HG02571 (cell line): Measurements from ENCODE around the gene TCF19.
"Not testable (repeated sequence)": the region's sequence is repeated elsewhere in the genome, so short reads cannot be mapped to it uniquely, and the experiment has no call there.

ENCODE experiments used
- ATAC-seq: cut with Tn5 transposase; IDR thresholded peaks from one replicate; pipeline ENCODE4 v1.9.1; 2021; ENCODE audit warnings: mild to moderate bottlenecking, moderate library complexity; ENCODE audit not compliant: unreplicated experiment

The TCF19 gene

DNA sequence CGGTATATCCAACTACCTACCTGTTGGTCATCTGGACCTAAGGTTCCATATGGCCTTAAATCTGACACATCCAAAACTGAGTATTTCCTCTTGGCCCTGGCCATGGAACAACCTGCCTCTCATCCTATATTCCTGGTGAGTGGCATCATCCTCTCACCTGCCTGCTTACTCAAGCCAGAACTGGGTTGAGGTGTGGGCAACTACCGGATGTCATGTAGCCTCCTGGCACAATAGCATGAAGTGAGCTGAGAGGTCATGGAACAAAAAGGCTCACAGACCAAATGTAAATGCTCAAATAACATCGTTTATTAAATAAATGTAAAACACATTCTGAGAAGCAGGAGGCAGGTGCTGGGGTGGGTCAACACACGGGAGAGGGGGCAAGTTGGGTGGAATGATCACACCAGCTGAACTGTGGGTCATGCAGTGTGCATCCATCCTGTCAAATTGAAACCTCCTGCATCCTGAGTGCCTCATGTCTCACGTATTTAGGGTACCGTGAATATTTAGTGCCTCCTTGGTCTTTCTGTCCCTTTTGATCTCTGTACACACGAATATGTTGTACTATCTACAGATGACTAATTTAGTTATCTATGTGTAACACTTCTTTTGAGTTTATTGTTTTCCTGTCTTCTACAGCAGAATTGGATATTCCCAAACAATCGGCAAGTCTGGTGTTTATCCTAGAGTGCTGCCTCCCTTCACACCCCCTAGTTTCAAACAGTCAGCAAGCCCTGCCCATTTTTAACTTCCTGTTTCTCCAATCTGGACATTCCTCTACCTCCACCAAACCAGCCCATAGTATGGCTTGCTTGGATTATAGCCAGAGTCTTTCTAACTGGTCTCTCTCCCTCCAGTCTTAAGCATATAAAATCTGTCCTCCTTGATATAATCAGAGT lies 20.0 kb downstream of the TCF19 start:
- ATAC-seq = no peak

DNA sequence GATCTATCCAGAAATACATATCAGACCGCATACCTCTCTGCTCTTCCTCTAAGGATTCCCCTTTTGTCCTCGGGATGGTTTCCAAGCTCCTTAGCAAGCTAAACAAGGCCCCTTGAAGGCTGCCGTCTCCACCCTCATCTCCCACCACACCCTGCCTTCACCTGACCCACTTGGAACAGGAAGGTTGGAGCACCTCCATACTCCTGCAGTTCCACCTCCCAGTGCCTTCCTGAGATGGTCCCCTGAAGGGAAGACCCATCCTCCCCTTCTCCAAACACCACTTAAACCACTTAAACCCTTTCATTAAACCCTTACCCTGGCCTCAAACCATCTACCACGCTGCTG lies 20.6 kb downstream of the TCF19 start:
- no peak for ATAC-seq

DNA sequence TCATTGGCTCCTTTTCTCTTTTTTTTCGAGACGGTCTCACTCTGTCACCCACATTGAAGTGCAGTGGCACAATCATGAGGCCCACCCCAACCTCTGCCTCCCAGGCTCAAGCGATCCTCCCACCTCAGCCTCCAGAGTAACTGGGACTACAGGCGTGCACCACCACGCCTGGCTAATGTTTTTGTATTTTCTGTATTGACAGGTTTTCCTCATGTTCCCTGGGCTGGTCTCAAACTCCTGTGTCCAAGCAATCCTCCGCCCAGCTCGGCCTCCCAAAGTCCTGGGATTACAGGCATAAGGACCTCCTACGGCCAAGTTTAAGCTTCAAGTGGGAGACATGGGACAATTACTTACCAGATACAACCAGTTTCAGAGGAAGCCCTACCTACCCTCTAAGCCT lies 21.5 kb downstream of the TCF19 start:
- ATAC-seq = no peak

DNA sequence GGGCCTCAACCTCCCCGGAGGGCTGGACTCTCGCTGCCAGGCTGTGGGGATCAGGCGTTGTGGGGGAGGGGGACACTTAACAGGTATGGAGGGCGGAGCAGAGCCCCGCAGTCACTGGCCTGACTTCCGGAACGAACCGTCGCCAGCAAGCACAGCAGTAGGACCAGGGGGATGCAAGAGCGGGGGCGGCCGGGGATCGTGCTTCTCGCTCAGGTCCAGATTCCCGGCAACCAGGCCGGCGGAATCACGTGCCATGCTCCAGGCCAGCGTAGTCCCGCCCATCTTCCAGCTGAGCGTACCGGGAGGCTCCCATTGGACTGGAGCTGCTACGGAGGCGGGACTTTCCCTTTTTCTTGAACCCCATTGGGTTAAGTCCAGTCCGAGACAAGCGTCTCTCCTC lies 22.1 kb downstream of the TCF19 start:
- ATAC-seq = no peak

DNA sequence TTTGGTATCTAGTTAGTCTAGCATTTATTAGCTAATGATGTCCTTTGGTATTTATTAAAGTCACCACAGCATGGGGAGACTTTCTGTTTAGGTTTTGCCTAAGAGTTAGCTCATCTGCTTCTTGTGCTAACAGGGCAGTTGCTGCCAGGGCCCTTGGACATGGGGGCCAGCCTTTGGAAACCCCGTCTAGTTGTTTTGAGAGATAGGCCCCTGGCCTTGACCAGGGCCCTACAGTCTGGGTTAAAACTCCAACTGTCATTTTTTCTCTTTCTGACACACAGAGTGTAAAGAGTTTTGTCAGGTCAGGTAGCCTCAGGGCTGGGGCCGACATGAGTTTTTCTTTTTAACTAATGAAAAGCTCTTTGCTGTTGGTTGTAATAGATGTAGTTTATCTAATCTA lies 24.9 kb downstream of the TCF19 start:
- ATAC-seq = not testable (repeated sequence)

DNA sequence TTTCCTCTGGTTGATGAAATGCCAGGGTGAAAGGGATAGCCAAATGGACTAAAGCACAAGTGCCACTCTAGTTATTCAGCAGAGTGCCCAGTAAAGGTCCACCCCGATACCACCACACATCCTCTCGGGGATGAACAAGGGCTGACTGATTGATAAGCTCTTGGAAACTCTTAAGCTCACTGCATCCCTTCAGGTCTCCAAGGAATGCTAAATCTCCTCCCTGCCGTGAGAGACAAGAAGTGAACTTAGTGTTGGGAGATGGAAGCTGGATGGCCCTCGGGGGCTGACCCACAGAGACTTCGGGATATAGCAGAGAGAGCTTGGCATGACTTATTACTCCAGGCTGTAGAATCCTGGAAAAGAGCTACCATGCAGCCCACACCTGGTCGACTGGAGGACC lies 25.5 kb downstream of the TCF19 start:
- ATAC-seq = not testable (repeated sequence)

DNA sequence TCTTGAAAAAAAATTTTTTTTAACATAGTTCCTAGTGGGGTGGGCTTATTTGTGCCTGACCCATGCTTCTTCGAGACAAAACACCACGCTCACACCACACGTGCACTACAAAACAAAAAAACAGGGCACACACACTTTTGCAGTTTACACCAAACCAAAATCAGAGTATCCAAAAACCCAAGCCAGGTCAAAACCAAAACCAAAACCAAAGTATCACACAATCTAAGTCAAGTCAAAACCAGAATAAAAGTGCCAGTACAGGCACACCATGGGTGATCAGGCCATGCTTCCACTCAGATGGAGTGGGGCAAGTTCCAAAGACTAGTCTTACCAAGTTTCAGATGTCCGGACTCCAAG lies 27.3 kb downstream of the TCF19 start:
- not testable (repeated sequence) for ATAC-seq

DNA sequence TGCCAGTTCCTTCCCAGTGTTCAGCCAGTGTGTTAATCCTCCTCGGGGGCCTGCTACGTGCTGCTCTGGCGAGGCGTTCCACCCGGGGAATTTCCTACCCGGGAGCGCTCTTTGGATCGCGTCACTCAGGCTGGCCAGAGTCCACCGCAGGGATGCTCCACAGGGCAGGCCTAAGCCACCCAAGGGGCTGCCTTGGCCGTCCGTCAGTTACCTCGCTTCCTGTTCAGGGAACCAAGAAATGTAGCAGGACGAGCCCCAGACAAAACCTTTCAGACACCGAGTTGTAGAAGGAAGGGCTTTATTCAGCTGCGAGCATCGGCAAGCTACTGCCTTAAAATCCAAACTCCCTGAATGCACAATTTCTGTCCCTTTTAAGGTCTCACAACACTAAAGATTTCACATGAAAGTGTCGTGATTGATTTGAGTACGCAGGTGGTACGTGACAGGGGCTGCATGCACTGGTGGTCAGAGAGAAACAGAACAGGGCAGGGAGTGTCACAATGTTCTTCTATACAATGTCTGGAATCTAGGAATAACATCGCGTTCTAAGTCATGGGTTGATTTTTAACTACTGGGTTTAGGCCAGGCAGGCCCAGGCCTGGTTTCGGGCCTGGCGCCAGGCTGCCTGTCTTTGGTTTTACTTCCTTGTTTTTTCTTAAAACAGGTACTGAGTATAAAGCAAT lies 27.8 kb downstream of the TCF19 start:
- ATAC-seq = no peak

DNA sequence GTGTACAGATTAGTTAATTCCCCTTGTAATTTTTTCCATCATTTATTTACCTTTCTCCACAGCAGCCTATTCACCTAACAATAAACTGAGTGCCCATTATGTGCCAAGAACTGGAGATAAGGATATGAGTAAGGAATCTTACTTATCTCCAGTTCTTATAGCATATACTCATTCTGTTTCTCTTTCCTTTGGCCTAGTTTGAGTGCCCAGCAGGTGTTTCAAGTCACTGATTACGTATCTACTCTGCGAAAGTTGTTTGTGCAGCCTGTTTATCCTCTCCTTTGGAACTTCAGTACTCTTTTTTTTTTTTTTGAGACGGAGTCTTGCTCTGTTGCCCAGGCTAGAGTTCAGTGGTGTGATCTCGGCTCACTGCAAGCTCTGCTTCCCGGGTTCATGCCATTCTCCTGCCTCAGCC lies 29.4 kb downstream of the TCF19 start:
- no peak for ATAC-seq

DNA sequence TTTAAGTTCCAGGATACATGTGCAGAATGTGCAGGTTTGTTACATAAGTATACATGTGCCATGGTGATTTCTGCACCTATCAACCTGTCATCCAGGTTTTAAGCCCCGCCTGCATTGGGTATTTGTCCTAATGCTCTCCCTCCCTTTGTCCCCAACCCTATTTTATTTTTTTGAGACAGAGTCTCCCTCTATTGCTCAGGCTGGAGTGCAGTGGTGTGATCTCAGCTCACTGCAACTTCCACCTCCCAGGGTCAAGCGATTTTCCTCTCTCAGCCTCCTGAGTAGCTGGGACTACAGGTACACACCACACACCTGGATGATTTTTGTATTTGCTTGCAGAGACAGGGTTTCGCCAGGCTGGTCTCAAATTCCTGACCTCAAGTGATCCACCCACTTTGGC lies 30.8 kb downstream of the TCF19 start:
- not testable (repeated sequence) for ATAC-seq

DNA sequence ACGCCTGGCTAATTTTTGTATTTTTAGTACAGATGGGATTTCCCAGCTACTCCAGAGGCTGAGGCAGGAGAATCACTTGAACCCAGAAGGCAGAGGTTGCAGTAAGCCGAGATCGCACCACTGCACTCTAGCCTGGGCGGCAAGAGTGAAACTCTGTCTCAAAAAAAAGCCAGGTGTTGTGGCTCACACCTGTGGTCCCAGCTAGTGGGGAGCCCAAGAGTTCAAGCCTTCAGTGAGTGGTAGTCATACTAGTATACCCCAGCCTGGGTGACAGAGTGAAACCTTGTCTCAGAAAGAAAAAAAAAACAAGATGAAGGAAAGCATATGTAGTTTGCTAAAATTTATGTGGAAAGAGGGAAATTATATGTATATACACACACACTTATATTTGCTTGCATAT lies 32.1 kb downstream of the TCF19 start:
- no peak for ATAC-seq

DNA sequence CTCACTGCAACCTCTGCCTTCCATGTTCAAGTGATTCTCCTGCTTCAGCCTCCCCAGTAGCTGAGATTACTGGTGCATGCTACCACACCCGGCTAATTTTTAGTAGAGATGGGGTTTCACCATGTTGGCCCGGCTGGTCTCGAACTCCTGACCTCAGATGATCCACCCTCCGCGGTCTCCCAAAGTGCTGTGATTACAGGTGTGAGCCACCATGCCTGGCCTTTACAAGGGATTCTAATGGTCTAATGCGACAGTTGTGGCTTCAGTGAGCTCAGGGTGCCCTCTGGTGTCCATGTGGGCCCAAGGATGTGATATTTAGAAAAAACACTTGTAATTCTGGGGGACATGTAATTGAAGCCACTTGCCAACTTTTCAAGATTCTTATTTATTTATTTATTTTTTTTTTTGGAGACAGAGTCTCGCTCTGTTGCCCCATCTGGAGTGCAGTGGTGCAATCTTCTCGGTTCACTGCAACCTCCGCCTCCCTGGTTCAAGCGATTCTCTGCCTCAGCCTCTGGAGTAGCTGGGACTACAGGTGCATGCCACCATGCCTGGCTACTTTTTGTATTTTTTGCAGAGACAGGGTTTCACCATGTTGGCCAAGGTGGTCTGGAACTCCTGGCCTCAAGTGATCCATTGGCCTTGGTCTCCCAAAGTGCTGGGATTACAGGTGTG lies 34.2 kb downstream of the TCF19 start:
- not testable (repeated sequence) for ATAC-seq

DNA sequence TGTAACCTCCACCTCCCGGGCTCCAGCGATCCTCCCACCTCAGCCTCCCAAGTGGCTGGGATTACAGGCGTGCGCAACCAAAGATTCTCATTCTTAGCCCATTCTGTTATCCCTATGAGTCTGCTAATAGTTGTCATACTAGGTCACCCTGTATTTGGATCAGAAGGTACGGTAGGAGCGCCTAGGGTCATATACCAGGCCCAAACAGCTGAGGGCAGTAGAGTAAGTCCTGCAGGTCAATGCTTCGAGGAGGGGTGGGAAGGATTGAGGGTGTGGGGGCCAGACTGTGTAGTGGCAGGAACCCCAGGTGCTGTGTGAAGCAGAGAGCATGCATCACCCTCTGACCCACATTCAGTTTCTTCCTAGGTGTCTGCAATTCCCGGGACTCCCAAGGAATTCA lies 34.8 kb downstream of the TCF19 start:
- ATAC-seq = no peak

DNA sequence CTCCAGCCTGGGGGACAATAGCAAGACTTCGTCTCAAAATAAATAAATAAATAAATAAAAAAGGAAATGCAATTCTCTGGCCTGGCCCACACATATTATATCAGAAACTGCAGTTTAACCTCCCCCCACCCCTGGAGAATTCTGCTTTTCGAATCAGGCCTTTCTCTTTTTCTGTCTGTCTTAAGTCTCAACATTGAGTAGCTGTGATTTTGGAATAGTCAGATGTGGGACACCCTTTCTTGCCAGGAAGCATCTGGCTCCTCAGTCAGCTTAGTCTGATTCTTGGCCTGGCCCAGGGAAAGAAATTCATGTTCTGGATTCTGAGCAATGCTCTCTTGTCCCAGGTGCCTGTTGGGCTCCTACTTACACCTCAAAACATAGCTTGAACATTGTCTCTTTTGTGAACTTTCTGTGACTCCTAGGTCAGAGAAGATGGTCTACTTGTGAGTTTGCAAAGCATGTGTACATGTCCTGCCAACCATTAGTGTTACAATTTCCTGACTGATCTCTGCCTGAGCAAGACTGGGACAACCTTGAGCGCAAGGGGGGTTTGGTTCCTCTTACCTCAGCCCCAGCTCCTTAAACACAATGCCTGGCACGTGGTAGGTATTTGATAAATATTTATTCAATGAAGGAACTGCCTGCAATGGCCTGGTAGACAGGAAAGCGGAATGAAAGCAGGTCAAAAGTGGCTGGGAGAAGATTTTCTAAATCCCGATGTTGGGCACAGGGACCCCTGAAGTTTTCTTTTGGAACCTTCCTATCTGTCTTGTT lies 35.9 kb downstream of the TCF19 start:
- ATAC-seq = no peak

DNA sequence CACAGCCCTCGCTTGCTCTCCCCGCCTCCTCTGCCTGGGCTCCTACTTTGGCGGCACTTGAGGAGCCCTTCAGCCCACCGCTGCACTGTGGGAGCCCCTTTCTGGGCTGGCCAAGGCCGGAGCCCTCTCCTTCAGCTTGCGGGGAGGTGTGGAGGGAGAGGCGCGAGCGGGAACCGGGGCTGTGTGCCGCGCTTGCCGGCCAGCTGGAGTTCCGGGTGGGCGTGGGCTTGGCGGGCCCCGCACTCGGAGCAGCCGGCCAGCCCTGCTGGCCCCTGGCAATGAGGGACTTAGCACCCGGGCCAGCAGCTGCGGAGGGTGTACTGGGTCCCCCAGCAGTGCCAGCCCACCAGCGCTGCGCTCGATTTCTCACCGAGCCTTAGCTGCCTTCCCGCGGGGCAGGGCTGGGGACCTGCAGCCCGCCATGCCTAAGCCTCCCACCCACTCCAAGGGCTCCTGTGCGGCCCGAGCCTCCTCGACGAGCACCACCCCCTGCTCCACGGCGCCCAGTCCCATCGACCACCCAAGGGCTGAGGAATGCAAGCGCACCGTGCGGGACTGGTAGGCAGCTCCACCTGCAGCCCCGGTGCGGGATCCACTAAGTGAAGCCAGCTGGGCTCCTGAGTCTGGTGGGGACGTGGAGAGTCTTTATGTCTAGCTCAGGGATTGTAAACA lies 37.1 kb downstream of the TCF19 start:
- ATAC-seq = not testable (repeated sequence)

DNA sequence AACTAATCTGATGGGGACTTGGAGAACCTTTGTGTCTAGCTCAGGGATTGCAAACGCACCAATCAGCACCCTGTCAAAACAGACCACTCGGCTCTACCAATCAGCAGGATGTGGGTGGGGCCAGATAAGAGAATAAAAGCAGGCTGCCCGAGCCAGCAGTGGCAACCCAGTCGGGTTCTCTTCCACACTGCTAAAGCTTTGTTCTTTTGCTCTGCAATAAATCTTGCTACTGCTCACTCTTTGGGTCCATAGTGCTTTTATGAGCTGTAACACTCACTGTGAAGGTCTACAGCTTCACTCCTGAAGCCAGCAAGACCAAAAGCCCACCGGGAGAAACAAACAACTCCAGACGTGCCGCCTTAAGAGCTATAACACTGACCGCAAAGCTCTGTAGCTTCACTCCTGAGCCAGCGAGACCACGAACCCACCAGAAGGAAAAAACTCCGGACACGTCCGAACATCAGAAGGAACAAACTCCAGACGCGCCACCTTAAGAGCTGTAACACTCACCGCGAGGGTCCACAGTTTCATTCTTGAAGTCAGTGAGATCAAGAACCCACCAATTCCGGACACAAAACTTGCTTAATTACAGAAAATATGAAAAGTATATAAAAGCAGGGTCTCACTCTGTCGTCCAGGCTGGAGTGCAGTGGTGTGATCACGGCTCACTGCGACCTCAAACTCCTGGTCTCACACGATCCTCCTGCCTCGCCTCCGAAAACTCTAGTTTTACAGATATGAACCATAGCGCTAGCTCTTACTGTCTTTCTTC lies 38.0 kb downstream of the TCF19 start:
- not testable (repeated sequence) for ATAC-seq

DNA sequence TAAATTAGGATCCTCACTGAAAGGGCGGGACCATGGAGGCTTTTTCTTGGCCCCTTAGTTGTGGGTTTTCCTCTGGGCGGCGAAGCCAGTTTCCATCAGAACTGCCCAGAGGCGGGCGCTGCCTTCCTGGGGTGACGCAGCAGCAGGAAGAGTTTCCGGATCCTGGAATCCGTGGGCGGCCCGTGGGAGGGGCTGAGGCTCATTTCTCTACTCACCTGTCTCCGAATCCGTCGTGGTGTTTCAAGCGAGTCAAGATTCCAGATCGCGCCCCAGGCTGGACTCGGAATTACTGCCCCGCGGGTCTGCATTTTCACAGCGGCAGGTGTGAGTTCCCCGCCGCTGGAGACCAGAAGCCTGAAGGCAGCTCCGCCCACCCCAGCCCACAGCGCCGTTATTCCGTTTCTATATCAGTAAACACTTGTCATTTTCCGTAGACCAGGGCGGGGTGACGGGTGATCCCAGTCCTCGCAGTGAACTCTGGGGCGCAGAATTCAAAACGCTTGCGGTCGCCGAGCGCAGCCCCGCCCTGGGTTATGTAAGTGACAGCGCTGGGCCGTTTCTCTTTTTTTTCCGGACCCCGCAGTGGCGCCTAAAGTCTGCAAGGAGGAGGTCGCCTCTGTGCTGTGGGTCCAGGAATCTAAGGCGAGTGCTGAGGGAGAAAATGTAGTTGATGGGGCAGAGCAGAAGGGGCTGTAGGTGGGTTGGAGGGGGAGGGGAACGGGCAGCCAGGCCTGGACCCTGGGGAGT lies 39.3 kb downstream of the TCF19 start:
- ATAC-seq = peak; percentile 60

DNA sequence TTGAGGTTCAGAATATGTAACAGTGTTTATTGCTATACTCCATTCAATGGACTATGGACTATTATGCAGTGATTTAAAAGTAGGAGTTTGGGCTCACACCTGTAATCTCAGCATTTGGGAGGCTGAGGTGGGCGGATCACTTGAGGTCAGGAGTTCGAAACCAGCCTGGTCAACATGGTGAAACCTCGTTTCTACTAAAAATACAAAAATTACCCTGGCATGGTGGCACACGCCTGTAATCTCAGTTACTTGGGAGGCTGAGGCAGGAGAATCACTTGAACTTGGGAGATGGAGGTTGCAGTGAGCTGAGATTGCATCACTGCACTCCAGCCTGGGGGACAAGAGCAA lies 40.7 kb downstream of the TCF19 start:
- ATAC-seq = not testable (repeated sequence)
